ENCODE measurements around the gene CNIH2. TPM values are rescaled to one million over a fixed set of nuclear protein-coding genes. Genes with fewer than 3 reads are reported as not detected.
A peak's percentile ranks its signal among the peaks of the same experiment; 100 is the strongest.

CNIH2 gene
- total and polyA plus RNA-seq, 2 of the 13 experiments (the other 11 are each of a cell fraction or from before 2014, with no cell fraction given): 0.60 to 0.69 TPM

DNA sequence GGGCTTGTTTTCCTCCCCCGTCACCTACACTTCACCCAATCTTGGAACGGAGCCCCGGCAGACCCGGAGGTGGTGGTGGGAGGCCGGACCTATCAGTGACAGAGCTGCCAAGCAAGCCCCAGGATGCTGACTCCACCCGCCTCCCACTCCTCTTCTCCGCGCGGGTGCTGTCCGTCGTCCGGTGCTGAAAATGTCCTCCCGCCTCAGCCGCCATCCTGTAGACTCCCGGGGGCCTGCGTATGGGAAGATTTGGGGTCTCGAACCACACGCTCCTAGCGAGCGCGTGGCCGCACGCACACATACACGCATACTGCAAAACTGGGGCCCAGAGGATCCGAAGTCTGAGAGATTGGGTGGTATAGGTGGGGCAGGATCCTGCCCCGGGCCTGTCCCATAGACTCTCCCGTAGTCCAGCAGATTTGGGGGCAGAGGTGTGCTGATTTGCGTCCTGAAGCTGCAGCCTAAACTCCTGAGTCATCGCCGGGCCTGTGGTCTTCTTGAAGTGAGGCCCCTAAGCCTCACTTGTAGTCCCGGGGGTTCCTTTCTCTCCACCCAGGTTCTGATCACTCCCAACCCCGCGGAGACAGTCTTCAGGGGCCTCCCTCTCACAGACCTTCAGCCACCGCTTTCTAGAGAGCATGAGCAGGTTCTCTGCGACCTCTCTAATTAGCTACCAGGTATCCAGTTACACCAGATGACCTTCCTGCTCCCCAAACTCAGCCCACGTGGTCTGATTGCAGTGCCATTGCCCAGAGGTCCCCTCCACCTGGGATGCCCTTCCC, 11.8 kb downstream of the CNIH2 start (continued):
- TF ChIP-seq FOXM1 (CRISPR knock-in tag; IDR thresholded peaks at IDR 0.05): 0 out of 2 replicates have a peak, but pooled peaks have one; percentile 57
- no peak for TF ChIP-seq NBN (conservative IDR thresholded peaks at IDR 0.05)
- TF ChIP-seq ZNF567 (CRISPR knock-in tag; IDR thresholded peaks at IDR 0.05; ENCODE audit: borderline replicate concordance): no peak
- peak; percentile 57; the same call in 1 of the 2 replicates for TF ChIP-seq ZNF580 (CRISPR knock-in tag; IDR thresholded peaks at IDR 0.05; ENCODE audit: borderline replicate concordance, low read depth)
- TF ChIP-seq CEBPZ (IDR thresholded peaks at IDR 0.05; ENCODE audit: low read length): no peak
- peak; percentile 82; the same call in 1 of the 2 replicates for TF ChIP-seq ZNF446 (CRISPR knock-in tag; IDR thresholded peaks at IDR 0.05)
- peak; percentile 72; the same call in 1 of the 2 replicates for TF ChIP-seq LBX2 (CRISPR knock-in tag; IDR thresholded peaks at IDR 0.05; ENCODE audit: borderline replicate concordance)
- 0 out of 2 replicates have a peak, but pooled peaks have one; percentile 68 for TF ChIP-seq ZNF841 (CRISPR knock-in tag; IDR thresholded peaks at IDR 0.05; ENCODE audit: borderline replicate concordance)
- TF ChIP-seq, protein P1, sequence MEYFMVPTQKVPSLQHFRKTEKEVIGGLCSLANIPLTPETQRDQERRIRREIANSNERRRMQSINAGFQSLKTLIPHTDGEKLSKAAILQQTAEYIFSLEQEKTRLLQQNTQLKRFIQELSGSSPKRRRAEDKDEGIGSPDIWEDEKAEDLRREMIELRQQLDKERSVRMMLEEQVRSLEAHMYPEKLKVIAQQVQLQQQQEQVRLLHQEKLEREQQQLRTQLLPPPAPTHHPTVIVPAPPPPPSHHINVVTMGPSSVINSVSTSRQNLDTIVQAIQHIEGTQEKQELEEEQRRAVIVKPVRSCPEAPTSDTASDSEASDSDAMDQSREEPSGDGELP (IDR thresholded peaks at IDR 0.05; ENCODE audit: borderline replicate concordance, low read depth): no peak
- peak; percentile 26; the same call in 1 of the 2 replicates for TF ChIP-seq ZNF558 (CRISPR knock-in tag; IDR thresholded peaks at IDR 0.05; ENCODE audit: borderline replicate concordance)
- TF ChIP-seq ERF (CRISPR knock-in tag; IDR thresholded peaks at IDR 0.05): peak; percentile 48; the same call in 1 of the 2 replicates
- peak; percentile 55; the same call in 1 of the 2 replicates for TF ChIP-seq HOXA9 (CRISPR knock-in tag; IDR thresholded peaks at IDR 0.05; ENCODE audit: borderline replicate concordance)
- no peak for TF ChIP-seq RFX1 (IDR thresholded peaks at IDR 0.05)
- no peak for TF ChIP-seq CCAR2 (optimal IDR thresholded peaks at IDR 0.05; ENCODE audit: low read depth, low read length)
- no peak for TF ChIP-seq SMARCC2 (IDR thresholded peaks at IDR 0.05)
- TF ChIP-seq GATA4 (IDR thresholded peaks at IDR 0.05; ENCODE audit: borderline replicate concordance, low read depth): no peak
- TF ChIP-seq ARHGAP35 (CRISPR knock-in tag; IDR thresholded peaks at IDR 0.05; ENCODE audit: borderline replicate concordance): 0 out of 2 replicates have a peak, but pooled peaks have one; percentile 73
- TF ChIP-seq FOXO1 (CRISPR knock-in tag; IDR thresholded peaks at IDR 0.05): 0 out of 2 replicates have a peak, but pooled peaks have one; percentile 48
- no peak for TF ChIP-seq MBNL3 (CRISPR knock-in tag; conservative IDR thresholded peaks at IDR 0.05)
- TF ChIP-seq KDM5B (CRISPR knock-in tag; IDR thresholded peaks at IDR 0.05; ENCODE audit: borderline replicate concordance): peak; percentile 71; the same call in 1 of the 2 replicates
- TF ChIP-seq NFIC (IDR thresholded peaks at IDR 0.05; ENCODE audit: low read length): no peak
- no peak for TF ChIP-seq HOXA3 (CRISPR knock-in tag; IDR thresholded peaks at IDR 0.05)
- no peak; the same call in 1 of the 2 replicates for TF ChIP-seq POGK (CRISPR knock-in tag; conservative IDR thresholded peaks at IDR 0.05)

Data from HepG2 (cell line).